Activated naive CD4-positive, alpha-beta T cell treated with Interleukin-2 at 50 U/mL for 16 hours (primary cell): Measurements from ENCODE around the gene FGD3.
"Not testable (repeated sequence)": the region's sequence is repeated elsewhere in the genome, so short reads cannot be mapped to it uniquely, and the experiment has no call there.

Source experiments
- DNase-seq: peaks from one replicate; pipeline ENCODE4 v3.0.0-alpha.2; 2020

Gene FGD3, protein sequence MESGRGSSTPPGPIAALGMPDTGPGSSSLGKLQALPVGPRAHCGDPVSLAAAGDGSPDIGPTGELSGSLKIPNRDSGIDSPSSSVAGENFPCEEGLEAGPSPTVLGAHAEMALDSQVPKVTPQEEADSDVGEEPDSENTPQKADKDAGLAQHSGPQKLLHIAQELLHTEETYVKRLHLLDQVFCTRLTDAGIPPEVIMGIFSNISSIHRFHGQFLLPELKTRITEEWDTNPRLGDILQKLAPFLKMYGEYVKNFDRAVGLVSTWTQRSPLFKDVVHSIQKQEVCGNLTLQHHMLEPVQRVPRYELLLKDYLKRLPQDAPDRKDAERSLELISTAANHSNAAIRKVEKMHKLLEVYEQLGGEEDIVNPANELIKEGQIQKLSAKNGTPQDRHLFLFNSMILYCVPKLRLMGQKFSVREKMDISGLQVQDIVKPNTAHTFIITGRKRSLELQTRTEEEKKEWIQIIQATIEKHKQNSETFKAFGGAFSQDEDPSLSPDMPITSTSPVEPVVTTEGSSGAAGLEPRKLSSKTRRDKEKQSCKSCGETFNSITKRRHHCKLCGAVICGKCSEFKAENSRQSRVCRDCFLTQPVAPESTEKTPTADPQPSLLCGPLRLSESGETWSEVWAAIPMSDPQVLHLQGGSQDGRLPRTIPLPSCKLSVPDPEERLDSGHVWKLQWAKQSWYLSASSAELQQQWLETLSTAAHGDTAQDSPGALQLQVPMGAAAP

DNA sequence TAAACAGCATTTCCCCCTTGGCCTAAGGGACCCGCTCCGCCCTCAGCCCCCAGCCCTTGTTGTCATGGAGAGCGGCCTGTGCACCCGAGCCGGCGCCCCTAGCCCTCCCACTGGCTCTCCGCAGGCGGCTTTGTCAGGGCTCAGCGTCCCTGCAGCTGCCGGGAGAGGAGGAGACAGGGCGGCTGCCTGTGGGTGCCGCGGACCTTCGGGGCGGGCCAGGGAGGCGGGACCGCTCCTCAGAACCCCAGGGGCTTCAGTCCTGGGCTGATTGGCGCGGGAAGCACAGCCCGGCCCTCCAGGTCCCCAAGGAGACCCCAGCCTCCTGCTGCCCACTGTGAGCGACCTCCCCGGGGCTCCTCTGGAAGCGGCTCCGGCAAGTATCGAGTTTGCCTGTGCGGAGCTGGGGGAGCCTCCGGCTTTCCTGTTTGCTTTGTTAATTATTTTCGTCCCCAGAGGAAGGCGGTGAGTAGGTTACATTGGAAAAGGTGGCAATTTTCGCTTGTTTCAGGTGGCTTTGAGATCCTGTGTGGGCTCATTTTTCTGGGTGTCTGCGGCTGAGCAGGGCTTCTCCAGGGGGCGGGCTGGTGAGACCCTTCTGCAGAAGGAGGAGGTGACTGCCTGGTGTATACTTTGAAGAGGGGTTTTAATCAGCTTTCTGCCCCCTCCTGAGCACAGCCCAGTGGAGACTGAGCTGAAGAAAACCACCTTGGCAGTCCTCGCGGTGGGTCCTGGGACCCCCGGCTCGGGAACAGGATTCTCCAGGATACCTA is at the start of gene FGD3:
TSS of gene FGD3 (plus strand) at position 256 of the 770 bp plus-strand sequence. CDS start 28,734 bp downstream, outside the sequence.
- DNase-seq = peak; percentile 59

DNA sequence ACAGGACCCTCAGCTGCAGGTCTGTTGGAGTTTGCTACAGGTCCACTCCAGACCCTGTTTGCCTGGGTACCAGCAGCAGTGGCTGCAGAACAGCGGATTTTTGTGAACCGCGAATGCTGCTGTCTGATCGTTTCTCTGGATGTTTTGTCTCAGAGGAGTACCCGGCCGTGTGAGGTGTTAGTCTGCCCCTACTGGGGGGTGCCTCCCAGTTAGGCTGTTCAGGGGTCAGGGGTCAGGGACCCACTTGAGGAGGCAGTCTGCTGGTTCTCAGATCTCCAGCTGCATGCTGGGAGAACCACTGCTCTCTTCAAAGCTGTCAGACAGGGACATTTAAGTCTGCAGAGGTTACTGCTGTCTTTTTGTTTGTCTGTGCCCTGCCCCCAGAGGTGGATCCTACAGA is 42.2 kb upstream of the FGD3 start:
- not testable (repeated sequence) for DNase-seq

DNA sequence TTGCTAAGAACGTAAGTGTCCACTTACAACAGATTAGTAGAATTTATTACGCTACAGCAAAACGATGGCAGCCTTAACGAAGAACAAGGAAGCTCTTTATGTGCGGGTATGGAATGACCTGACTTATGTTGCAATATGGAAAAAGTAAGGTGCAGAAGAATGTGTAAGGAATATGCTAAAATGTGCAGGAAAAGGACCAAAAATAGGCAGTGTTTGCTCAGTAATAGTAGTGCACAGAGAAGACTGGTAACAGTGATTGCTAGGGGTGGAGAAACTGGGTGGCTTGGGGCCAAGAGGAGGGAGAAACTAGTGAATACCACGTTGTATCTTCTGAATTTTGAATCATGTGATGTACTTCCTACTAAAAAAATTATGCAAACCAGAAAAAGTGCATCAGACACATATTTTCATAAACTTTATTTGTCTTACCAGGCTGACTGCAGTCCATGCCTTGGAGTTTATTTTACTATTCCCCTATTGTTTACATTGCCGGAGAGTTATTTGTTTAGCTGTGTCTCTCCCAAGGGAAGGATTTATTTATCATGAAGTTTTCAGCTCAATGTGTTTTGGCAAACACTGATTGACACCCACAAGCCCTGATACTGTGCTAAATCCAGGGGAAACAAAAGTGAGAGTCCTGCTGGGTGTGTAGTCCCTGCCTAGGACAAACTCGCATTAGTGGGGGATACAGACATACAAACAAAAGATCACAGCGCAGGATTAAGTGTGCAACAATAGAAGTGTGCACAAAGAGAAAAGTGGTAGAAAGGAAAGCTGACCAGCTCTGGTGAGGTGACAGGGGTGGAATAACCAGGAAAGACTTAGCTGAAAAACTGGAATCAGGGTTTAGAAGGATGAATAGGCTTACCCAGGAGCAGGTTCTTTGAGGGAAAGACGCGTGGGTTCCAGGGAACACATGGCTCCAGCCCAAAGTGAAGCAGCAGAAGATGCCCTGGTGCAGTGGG is 35.5 kb upstream of the FGD3 start:
- DNase-seq = no peak

DNA sequence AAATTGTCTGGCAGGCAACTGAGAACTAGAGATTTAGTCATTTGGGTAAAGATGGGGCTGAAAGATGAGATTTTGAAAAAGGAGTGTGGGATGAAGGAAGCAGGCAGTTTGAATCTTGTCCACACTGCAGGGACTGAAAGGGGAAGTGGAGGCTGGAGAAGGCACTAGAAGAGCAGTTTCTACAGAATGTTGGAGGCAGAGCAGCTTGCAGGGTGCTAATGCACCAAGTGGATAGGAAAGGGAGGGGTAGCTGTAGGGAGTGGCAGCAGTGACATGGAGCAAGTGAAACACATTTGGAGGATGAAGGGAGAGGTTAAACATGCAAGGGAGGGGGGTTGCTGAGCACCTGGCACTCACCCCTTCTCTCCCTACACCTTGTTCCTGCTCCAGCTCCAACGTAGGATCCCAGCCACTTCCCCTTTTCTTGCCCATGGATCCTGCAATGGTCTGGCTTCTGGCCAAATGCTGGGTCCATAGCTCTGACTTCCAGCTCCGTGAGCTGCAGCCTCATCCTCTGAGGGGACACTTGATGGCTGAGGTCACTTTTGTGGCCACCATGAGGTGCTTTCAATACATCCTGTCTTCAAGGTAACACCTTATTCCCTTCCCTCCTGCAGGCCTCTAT is 30.0 kb upstream of the FGD3 start:
- no peak for DNase-seq

DNA sequence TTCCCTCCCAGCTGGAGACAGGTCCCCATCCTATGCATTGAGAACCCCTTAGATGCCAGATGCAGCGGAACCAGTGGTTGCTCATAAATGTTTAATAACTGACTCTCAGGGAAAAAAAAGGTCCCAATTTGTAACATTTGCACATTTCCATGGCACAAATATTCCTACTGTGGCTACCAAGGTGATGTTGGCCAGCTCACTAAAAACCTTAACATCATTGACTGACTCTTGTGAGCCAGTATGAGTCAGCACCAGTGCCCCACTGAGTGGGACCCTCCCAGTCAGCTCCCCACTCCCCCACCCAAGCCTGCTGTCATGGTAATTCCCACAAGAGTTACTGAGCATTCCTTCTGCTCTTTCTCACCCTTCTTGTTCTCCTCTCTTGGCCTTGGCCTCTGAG is 26.9 kb upstream of the FGD3 start:
- no peak for DNase-seq

DNA sequence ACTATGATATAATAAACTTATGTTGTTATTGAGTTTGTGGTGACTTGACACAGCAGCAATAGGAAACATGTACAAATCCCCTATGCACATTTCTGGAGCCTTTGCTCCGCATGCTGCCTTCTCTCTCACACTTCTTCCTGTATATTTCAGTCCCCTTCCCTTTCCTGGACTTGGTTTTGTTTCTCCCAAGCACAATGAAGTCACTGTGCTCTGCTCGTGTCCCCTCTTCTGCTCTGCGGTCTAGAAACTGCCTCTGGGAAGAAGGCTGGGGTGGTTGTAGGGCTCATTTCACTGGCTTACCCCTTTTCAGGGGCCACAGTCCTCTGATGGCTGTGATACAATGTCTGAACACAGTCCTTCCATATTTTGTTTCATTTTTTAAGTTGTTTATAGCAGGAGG is 15.7 kb upstream of the FGD3 start:
- no peak for DNase-seq

DNA sequence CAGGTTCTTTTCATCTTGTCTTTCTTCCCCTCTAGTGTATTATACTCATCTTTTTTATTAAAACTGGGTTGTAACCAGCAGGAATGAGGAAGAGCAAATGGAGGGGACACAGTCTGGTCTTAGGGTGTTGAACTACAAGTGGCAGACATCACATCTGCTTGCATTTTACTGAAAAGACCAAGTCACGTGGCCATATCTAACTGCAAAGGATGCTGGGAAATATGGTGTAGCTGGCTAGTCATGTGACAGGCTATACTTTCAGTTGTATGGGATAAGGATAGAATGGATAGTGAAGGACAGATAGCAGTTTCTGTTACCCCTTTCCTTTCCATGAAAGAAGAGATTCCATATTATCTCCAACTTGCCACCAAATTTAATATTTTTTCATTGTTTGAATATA is 13.0 kb upstream of the FGD3 start:
- DNase-seq = no peak

DNA sequence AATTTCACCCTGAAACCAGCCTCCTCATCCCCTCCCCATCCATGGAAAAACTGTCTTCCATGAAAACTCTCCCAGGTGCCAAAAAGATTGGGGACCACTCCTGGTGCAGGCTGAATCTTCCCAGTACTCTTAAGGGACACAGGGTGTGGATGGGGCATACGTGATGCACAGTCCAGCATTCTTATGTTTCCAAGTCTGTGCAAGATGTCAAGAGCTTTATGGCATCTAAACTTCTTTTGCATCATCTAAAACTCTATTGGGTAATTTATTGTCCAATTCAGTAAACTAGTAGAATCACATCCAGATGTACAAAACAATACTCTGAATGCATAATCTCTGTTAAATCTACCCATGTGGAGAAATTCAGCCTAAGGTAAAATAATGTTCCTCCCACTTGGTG is 9.3 kb upstream of the FGD3 start:
- no peak for DNase-seq

DNA sequence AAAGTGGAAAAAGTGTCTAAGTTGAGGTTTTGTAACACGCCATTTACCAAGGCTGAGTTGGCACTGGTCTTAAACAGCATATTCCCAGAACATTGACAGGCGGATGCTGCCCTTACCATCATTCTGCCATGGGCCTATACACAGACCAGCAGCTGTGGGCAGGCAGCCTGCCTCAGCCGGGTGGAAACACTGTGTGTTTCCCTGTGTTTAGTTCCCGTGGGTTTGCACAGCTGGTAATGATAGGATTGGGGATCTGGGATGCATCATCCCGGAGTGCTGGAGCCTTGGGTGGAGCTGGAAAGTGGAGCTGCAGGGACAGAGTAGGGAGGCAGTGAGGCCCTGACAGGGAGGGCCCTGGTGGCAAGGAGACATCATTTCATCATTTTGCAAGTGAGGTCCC is 5.5 kb upstream of the FGD3 start:
- DNase-seq = no peak

DNA sequence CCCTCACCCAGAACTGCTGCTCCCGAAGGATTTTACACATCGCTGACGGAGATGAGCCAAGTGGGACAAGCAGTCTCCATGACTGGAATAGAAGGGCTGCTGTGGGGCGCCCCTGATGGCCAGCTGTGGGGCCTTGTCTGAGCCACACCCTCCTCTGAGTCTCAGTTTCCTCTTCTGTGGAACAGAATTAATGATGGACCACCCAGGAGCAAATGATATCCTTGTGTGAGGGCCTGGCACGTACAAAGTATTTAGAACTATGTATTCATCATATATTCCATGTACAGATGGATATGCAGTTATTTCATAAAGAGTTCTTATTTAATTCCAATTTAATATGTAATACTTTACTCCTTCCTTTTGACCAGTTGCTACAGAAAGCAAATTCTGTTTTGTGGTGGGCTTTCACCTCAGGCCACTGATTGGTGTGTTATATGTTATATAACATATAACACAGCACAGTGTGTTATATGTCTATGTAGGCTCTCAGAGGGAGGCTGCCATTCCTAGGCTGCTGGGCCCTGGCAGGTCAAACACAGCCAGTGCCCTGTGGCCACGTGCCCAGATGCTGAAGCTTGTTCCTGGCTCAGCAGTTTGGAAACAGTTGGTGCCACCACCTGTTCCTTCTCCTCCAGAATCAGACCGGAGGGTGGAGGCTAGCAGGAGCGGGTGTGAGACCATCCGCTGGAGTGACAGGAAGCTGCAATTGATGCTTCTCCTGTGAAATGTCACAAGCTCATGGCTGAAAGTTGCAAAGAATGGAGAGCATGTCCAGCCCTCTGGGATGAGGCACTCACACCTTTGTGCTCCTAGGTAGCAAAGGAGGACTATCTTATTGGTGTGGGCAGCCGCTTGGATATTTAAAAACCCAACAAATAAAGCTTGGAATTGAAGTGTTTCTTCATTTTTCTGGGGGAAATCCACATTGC is 4.4 kb upstream of the FGD3 start:
- no peak for DNase-seq

DNA sequence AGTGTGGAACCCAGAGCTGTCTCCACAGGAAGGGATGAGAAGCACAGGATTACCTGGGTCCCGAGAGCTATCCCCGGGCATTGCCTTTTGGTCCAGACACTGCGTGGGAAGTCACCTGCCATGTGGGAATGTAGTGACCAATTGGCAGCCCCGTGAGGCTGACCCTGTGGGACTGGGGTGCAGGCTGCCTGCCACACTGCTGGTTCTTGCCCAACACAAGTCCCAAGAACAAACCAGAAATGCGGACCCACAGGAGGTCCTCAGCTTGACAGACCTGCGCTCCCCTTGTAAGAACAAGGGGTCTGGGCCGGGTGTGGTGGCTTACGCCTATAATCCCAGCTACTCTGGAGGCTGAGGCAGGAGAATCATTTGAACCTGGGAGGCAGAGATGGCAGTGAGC is 2.4 kb upstream of the FGD3 start:
- no peak for DNase-seq

DNA sequence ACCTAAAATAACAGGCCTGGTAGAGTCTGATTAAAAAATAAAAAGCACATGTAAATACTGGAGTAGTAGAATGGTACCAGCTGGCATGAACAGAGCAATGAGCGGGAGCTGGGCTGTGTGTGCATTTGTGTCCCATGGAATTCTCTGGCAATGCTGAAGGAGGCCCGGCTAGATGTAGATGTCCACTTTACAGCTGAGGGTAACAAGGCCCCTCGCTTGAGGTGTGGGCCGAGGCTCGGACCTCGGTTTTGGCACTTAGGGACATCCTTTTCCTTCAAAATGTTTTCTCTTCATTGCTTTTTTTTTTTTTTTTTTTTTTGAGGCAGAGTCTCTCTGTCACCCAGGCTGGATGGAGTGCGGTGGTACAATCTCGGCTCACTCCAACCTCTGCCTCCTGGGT is 1.5 kb upstream of the FGD3 start:
- DNase-seq = no peak

DNA sequence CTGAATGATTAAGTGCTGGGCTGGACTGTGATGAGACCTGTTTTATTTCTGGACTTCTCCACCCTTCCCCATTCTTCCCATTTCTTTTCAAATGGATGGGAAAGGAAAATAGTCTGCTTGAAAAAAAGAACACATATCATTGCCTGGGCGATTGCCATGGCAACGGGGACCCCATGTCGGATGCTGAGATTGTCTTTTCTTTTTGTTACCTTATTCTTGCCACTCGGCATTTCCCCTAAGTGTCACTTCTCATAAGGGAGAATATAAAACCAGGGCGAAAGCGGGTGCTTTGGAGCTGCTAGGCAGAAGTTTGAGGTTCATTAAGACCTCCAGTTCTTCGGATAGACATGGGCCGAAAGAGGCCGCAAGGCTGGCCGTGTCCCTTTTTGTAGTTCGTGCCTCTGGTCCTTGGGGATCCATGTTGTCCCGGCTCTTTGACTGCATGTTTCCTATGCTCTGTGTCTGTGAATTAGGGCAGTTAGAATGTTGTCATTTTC is 763 bp downstream of the FGD3 start:
- DNase-seq = no peak

DNA sequence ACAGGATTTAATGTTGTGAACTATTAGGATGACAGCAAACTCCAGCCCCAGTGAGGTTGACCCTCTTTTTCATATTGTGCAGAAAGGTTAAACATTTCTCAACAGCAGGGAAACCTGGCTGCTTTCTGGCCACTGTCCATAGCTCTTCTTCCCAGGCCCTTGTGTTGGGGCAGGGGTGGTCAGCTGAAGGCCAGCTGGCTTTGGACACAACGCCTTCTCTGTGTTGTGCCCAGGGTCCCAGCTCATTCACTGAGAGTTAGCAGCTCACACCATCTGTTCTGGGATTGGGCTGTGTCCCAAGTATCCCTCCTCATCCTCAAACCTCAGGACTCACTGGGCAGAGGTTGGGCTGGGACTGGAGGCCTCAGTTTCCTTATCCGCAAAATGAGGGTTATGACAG is 1.3 kb downstream of the FGD3 start:
- no peak for DNase-seq

DNA sequence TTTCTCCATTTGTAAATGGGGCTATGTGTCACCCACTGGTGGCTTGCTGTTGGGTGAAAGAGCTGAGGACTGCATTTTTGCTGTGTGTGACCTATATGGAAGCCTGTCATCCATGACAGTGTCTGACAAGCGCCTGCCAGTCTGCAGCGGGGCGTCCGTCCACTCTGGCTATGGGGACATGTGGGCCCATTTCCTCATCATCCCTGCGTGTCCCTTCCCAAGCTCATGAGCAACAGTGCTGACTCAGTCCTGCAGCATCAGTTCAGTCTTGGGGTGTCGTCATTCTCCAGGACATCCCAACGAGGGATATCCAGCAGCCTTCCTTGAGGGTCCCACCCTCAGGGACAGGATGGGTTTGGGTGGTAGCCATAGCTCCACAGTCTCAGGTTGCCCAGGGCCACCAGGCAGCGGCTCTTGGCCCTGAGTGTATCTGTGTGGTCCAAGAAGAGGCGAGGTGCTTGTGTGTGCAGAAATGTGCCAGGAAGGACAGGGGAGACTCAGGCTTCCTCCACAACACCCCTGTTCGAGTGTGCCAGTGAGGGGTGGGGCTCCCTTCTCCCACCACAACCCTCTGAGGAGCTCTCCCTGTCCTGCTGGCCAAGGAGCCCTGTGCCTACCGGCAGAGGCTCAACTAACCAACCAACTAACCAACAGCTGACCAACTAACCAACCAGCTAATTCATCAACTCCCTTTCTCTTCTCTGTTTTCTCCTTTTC is 2.1 kb downstream of the FGD3 start:
- no peak for DNase-seq

DNA sequence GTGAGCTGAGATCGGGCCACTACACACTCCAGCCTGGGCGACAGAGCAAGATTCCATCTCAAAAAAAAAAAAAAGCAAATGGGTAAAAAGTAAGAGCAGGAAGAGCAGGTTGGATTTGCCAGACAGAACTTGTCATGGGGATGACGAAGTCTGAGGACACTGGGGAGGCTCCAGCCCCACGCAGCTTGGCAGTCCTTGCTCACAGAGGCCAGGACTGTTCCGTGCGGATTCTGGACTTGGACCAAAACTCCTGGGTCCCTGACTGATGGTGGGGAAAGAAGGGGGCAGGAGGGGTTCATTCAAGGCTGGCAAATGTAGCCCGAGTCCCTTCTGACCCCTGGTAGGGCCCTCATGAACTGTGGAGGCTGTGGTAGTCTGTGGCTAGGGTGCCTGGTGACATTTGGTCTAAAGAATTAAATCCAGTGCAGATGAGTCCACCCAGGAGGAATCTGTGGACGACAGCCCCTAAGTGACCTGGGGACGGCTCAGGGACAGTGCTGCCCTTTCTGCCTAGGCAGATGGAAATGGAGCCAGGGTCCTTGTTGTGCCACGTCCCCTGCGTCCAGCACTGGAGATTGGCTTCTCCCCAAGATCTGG is 3.1 kb downstream of the FGD3 start:
- no peak for DNase-seq

DNA sequence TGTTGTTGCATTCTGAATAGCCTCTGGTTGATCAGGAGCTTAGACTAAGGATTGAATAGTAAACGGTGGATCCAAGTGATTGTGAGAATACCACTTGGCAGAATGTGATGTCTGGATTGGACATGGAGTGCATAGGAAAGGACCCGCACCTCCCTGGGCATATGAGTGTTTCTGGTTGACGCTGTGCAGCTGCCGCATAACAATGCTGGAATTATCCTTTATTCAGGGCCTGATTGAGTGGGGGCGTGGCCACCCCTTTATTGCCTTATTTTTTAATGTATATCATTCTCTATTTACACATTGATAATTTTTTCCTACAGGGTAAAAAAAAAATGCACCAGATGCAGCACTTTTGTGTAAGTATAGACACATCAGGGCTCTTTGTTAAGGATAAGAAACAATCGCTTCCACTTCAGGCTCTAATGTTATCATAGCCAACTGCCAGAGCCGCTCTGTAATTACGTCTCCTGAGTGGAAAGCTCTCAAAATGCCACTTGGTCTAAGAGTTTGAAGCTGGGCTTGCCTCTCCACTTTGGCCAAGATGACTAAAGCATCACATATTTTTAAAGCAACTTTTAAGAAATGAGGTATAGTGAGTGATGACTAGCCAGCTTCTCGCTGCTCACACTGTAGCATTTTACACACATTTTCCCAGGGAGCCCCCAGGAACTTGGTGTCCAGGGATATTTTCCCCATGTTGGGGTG is 5.7 kb downstream of the FGD3 start:
- DNase-seq = no peak

DNA sequence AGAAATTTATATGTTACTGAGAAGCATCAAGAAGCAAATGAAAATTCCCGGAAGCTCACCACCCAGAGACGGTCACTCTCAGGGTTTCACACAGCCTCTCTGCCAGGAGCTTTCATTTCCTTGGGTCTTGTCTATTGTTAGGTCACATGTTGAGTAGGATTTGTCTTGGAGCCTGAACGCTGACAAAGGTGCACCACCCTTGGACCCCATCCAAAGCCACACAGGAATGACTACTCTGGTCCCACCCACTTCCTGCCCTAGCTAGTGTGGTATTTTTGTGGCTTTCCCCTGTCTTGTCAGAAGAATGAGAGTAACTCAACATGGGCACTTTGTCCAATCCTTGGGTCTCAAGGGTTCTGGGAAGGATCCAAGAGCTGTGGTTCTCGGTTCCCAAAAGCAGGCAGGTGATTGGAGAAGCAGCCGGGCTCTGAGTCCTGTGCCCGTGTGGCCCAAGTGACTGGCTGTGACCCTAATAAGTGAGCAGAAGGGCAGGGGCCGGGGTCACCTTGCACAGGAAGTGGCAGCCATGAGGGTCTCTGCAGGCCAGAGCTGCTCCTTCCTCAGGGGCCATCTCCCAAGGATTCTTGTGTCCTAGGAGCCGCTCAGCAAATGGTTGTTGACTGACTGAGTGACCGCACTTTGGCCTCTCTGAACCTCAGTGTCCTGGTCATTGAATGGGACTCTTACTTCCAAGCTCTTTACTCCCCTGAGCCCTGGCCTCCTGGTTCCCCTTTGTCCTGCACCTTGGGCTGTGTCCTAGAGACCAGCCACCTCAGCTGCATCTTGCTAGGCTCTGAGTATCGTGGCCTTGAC is 6.9 kb downstream of the FGD3 start:
- peak; percentile 80 for DNase-seq
